Adipocyte (in vitro differentiated cells): ENCODE results near the gene TCF7L1.
"Not testable (repeated sequence)": the region's sequence is repeated elsewhere in the genome, so short reads cannot be mapped to it uniquely, and the experiment has no call there.

Experiments
- DNase-seq: peaks from one replicate; pipeline ENCODE4 v3.0.0-alpha.2; 2015; ENCODE audit warnings: low read depth
- H3K27me3 ChIP-seq: replicated peaks from 2 replicates; pipeline ENCODE4 v1.7.0; 2013; ENCODE audit warnings: mild to moderate bottlenecking, low read length, moderate library complexity; ENCODE audit not compliant: control insufficient read depth, insufficient read depth
- H3K36me3 ChIP-seq: 2 replicates; pipeline ENCODE4 v1.7.0; 2013; ENCODE audit warnings: low read length, mild to moderate bottlenecking, moderate library complexity; ENCODE audit not compliant: control insufficient read depth, insufficient read depth, severe bottlenecking
- H3K4me1 ChIP-seq: 2 replicates; pipeline ENCODE4 v1.7.0; 2013; ENCODE audit warnings: mild to moderate bottlenecking, low read length, moderate library complexity; ENCODE audit not compliant: control insufficient read depth, insufficient read depth
- H3K4me3 ChIP-seq: 2 replicates; pipeline ENCODE4 v1.7.0; 2013; ENCODE audit warnings: mild to moderate bottlenecking, low read length, moderate library complexity
- H3K9ac ChIP-seq: 2 replicates; pipeline ENCODE4 v1.7.0; 2013; ENCODE audit warnings: mild to moderate bottlenecking, low read length, moderate library complexity
- H3K9me3 ChIP-seq: 2 replicates; pipeline ENCODE4 v1.7.0; 2013; ENCODE audit warnings: mild to moderate bottlenecking, low read length, moderate library complexity; ENCODE audit not compliant: control insufficient read depth

The TCF7L1 gene

DNA sequence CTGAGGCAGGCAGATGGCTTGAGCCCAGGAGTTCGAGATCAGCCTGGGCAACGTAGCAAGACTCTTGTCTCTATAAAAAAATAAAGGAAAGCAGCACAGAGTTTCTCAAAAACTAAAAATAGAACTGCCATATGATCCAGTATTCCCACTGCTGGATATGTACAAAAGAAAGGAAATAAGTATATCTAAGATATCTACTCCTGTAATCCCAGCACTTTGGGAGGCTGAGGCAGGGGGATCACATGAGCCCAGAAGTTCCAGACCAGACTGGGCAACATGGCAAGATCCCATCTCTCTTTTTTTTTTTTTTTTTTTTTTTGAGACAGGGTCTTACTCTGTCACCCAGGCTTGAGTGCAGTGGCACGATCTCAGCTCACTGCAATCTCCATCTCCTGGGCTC, 196.5 kb downstream of the TCF7L1 start:
- H3K27me3 ChIP-seq, DNase-seq, H3K4me3 ChIP-seq, H3K36me3 ChIP-seq, H3K9ac ChIP-seq, H3K9me3 ChIP-seq: not testable (repeated sequence)
- peaks cover 30% of the 10 kb centered on the region for H3K4me1 ChIP-seq

DNA sequence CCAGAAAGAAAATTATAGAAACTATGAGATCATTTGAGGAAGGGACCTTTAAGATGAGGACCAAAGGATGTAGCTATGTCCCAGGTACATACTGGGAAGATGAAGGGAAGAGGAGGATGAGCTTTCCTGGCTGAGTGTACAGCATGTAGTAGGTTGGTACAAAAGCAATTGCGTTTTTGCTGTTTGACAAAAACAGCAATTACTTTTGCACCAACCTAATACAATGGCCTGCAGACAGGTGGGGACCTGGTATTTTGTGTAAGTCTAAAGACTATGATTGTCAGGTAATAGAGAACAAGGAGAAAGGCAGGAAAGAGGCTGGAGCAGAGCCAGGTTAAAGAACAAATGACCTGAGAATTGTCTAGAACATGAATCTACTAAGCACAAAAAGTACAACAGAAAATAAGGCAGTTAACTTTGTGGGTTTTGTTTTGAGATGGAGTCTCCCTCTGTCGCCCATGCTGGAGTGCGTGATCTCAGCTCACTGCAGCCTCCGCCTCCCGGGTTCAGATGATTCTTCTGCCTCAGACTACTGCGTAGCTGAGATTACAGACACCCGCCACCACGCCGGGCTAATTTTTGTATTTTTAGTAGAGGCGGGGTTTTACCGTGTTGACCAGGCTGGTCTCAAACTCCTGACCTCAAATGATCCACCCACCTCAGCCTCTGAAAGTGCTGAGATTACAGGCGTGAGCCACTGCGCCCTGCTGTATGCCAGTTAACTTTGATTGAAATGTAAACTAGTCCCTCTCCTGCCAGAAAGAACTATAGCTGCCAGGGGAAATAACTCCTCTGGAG, 197.8 kb downstream of the TCF7L1 start:
- H3K9ac ChIP-seq, result no peak overlapping the region
- no peaks in the 10 kb centered on the region for H3K9me3 ChIP-seq
- peaks cover 16% of the 10 kb centered on the region for H3K4me1 ChIP-seq
- no peaks in the 10 kb centered on the region for H3K27me3 ChIP-seq
- H3K36me3 ChIP-seq, result no peaks in the 10 kb centered on the region
- H3K4me3 ChIP-seq, result no peak overlapping the region
- no peak for DNase-seq

DNA sequence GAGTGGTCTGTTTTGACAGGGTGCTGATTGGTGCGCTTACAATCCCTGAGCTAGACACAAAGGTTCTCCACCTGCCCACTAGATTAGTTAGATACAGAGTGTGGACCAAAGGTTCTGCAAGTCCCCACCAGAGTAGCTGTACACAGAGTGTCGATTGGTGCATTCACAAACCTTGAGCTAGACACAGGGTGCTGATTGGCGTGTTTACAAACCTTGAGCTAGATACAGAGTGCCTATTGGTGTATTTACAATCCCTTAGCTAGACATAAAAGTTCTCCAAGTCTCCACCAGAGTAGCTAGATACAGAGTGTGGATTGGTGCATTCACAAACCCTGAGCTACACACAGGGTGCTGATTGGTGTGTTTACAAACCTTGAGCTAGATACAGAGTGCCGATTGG, 200.7 kb downstream of the TCF7L1 start:
- not testable (repeated sequence) for H3K4me3 ChIP-seq, H3K9ac ChIP-seq, H3K27me3 ChIP-seq, H3K4me1 ChIP-seq, H3K9me3 ChIP-seq, H3K36me3 ChIP-seq, DNase-seq

DNA sequence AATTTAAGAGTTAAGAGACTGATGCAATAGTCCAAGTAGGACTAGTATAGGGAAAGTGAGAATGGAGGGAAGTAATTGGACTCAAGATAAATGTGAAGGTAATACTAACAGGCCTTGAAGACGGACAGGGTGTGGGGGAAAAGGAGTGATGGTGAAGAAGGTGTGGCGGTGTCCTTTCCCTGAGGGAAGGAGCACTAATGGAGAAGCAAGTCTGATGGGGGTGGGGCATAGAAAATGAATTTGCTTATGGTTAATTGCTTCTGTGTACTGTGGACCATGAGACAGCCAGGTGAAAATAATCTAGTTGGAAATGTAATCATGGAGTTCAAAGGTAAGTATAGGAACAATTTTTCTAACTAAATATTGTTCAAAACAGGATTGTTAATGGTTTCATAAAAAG, 201.7 kb downstream of the TCF7L1 start:
- Histone ChIP-seq H3K9me3 (no peaks in the 10 kb centered on the region), H3K4me1 (no peaks in the 10 kb centered on the region), H3K4me3 (no peak overlapping the region)

DNA sequence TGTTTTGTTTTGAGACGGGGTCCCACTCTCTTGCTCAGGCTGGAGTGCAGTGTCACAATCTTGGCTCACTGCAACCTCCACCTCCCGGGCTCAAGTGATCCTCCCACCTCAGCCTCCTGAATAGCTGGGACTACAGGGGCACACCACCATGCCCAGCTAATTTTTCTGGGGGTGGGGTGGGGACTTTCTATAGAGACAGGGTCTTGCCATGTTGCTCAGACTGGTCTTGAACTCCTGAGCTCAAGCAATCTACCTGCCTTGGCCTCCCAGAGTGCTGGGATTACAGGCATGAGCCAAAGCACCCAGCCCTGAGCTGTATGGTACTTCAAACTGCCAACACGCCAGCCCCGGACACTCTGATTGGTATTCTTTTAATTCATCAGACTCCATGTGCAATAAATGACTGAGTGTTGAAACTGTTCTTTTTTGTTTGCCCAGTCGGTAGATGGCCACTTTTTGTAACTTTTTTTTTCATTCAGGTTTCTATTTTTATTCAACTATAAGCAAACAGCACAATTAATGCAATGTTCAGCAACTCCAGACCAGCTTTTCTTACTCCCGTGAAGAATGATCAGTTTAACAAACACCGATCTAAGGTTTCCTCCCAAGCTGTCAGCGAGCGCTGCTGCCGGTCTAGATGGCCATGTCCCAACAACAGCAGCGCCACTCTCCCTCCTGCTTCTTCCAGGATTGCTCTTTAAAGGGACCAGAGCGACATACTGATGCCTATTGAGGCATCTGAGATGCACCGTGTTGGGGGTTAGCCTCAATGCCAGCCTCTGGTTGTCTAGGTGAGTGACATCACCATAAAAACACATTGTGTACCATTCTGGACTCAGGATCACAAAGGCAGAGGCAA, 207.1 kb downstream of the TCF7L1 start:
- H3K27me3 ChIP-seq, result no peaks in the 10 kb centered on the region
- no peaks in the 10 kb centered on the region for H3K4me1 ChIP-seq
- H3K9me3 ChIP-seq, result no peaks in the 10 kb centered on the region
- H3K9ac ChIP-seq, result no peak overlapping the region
- peak overlapping the region; percentile 23 for H3K4me3 ChIP-seq
- H3K36me3 ChIP-seq, result peaks cover 26% of the 10 kb centered on the region
- DNase-seq, result no peak

More for the DNA sequence above, 201.7 kb downstream of the TCF7L1 start:
- no peak for DNase-seq
- Histone ChIP-seq H3K27me3 (no peaks in the 10 kb centered on the region), H3K9ac (no peak overlapping the region), H3K36me3 (no peaks in the 10 kb centered on the region)

DNA sequence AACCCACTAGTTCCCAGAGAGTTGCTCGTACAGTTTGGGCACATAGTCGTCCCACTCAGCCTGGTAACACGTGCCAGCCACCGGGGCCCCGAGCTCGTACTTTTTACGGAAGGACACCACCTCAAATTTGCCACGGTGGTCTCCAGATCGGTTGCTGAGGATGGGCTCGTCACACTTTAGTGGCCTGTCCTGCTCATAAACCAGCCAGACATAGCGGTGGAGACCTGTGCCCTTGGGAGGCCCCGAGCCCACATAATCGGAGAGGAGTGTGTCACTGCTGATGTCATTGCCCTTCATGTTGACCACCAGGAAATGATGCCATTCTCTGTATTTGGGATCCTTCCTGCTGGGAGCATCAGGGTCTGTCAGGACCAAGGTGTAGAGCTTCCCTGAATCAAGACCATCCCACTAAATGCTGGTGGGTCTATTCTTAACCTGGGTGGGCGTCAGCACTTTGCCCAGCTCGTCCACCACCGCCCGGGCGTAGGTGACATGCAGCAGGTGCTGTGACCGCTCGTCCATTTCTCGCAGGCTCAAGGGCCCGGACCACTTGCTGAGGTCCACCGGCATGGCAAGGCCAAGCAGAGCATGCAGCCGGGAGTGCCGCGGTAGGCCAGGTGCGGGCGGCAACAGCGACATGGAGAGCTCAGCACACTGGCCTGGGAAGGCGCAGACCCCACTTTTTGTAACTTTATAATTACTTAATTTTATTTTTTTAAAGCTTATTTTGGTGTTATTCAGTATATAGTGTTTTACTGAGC, 208.3 kb downstream of the TCF7L1 start:
- H3K4me1 ChIP-seq, result no peaks in the 10 kb centered on the region
- DNase-seq, result no peak
- peaks cover 38% of the 10 kb centered on the region for H3K36me3 ChIP-seq
- no peaks in the 10 kb centered on the region for H3K27me3 ChIP-seq
- no peak overlapping the region for H3K9ac ChIP-seq
- H3K4me3 ChIP-seq, result no peak overlapping the region
- H3K9me3 ChIP-seq, result no peaks in the 10 kb centered on the region

DNA sequence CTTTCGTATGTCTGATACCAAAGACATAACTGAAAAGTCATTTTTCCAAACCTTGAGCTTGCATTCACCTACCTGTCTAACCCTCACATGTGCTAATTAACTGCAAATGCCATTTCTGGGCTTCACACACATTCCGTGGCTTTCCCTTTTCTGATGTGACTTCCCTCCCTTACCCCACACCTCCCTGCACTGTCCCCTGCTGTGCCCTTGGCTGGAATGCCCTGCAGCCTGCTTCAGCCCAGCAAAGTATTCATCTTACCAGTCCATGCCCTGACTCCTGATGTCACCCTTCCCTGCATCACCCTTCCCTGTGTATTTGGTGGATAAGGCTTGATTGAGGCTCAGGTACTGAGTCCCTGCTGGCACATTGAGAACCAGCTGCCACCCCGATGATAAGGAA, 209.0 kb downstream of the TCF7L1 start:
- no peak overlapping the region for H3K4me3 ChIP-seq
- no peaks in the 10 kb centered on the region for H3K4me1 ChIP-seq
- peaks cover 45% of the 10 kb centered on the region for H3K36me3 ChIP-seq
- H3K9ac ChIP-seq, result no peak overlapping the region
- no peak for DNase-seq
- no peaks in the 10 kb centered on the region for H3K9me3 ChIP-seq
- no peaks in the 10 kb centered on the region for H3K27me3 ChIP-seq

DNA sequence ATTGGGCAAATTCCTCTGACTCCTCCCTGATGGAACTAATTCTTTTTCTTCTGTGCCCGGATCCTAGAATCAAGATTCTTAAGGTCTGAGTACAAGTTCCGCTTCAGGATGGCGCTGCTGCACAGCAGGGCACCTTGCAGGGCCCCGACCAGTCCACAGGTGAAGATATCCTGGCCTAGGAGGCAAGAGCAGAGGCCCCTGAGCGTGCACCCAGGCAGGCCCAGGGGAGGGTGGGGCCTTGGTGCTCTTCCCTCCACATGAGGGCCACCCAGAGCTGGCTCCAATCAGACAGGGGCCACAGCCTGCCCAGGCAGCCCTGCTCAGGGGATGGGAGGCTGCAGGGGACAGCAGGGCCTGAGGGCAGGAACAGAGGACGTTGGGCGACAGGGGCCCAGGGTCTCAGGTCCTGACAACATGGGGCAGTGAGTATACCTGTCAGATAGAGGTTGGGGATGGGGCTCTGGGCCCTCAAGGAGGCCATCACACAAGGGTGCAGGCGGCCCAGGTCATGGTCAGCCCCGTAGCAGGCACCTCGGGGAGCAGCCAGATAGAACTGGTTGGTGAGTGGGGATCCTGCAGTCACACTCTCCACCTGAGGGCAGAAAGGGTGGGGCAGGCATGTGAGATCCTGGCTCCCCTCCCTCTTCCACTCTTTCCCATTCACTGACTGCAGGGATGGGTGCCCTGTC, 210.2 kb downstream of the TCF7L1 start:
- H3K4me1 ChIP-seq, H3K9ac ChIP-seq, DNase-seq, H3K27me3 ChIP-seq, H3K4me3 ChIP-seq, H3K9me3 ChIP-seq: not testable (repeated sequence)
- peaks cover 56% of the 10 kb centered on the region for H3K36me3 ChIP-seq

DNA sequence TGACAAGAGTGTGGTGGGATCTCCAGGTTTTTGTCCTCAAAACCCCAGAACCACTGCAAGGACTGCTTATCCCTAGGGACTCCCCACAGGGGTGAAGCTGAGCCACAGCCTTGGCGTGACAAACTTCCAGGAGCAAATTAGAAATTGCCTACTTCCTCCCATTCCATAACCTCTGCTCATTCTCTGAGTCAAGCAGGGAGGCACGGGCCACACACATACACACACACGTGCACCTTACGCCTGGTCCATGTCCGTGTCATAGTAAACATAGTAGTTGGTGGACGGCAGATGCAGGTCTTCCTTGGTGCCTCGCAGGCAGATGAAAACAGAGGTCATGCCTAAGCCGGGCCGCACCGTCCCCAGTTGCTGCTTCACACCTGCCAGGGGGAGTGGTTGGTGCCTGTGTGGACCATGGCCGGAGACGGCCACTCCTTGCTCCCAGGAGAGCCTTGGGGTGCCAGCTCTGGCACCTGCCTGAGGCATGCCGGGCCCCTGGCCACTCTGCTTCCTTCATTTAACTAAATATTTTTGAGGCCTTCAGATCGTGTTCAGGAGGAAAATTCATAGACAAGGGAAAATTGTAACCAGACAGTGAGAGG, 211.3 kb downstream of the TCF7L1 start:
- Histone ChIP-seq H3K9ac (no peak overlapping the region), H3K9me3 (no peaks in the 10 kb centered on the region), H3K36me3 (peaks cover 66% of the 10 kb centered on the region), H3K27me3 (no peaks in the 10 kb centered on the region), H3K4me3 (no peak overlapping the region), H3K4me1 (peaks cover 1% of the 10 kb centered on the region)
- no peak for DNase-seq

DNA sequence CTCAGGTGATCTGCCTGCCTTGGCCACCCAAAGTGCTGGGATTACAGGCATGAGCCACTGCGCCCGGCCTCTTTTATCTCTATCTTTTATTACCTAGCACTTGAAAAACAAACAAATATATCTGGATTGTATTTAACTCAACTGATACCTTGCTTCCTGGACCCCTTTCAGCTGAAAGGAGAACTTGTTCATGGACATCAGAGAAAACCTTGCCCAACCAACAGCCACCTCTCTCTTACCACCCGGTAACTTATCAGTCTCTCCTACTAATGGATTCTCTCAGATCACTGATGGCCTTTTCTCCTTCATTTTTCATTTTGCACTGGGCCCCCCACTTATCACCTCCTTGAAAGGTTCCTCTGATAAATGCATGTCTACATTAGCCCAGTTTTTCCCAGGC, 214.4 kb downstream of the TCF7L1 start:
- Histone ChIP-seq H3K36me3 (peaks cover 90% of the 10 kb centered on the region), H3K27me3 (no peaks in the 10 kb centered on the region), H3K4me1 (peaks cover 21% of the 10 kb centered on the region), H3K9ac (no peak overlapping the region), H3K4me3 (no peak overlapping the region), H3K9me3 (no peaks in the 10 kb centered on the region)
- no peak for DNase-seq
